ENCODE results near the gene WSCD2. TPM values are rescaled to one million over a fixed set of nuclear protein-coding genes. Genes with fewer than 3 reads are reported as not detected.

WSCD2 gene
- total and polyA plus RNA-seq, 3 donors from 2014 or later, result 0.50 to 1.7 (median 0.94) TPM

GRCh38 chr12:108099073-108099472 is 30.0 kb upstream of the WSCD2 start:
- DNase-seq, result no peak
- 28 to 38% methylated on average over 3 of the region's 3 CpGs for WGBS, 2 donors
- Histone ChIP-seq H3K4me3 (no peak overlapping the region), H3K9me3 (no peaks in the 10 kb centered on the region), H3K27ac (no peak overlapping the region), H3K4me1 (no peaks in the 10 kb centered on the region), H3K36me3 (ENCODE audit: low read depth, missing control alignments) (no peaks in the 10 kb centered on the region), H3K27me3 (no peaks in the 10 kb centered on the region)
- intact Hi-C loops (cut with DNase I; ENCODE audit: low total_unique reads), result no loop called here
- TF ChIP-seq POLR2A (IDR thresholded peaks at IDR 0.05) (no peak), CTCF (IDR thresholded peaks at IDR 0.05) (no peak)

- intact Hi-C loops (cut with DNase I; ENCODE audit: low total_unique reads), result no loop called here
- Histone ChIP-seq H3K4me3 (no peak overlapping the region), H3K4me1 (no peaks in the 10 kb centered on the region), H3K27ac (no peak overlapping the region), H3K9me3 (no peaks in the 10 kb centered on the region), H3K36me3 (ENCODE audit: low read depth, missing control alignments) (no peaks in the 10 kb centered on the region), H3K27me3 (no peaks in the 10 kb centered on the region)
- no peak for DNase-seq
- WGBS, 2 donors, result 78 to 88% methylated on average over 4 of the region's 4 CpGs
- TF ChIP-seq CTCF (IDR thresholded peaks at IDR 0.05), result no peak
- TF ChIP-seq POLR2A (IDR thresholded peaks at IDR 0.05), result no peak
These were observed 29.2 kb upstream of the WSCD2 start for GRCh38 chr12:108099778-108100489.

GRCh38 chr12:108101605-108102175 is 27.4 kb upstream of the WSCD2 start:
- TF ChIP-seq POLR2A (IDR thresholded peaks at IDR 0.05) (no peak), CTCF (IDR thresholded peaks at IDR 0.05) (no peak)
- H3K4me3 ChIP-seq, result no peak overlapping the region
- no peaks in the 10 kb centered on the region for H3K27me3 ChIP-seq
- H3K4me1 ChIP-seq, result no peaks in the 10 kb centered on the region
- no peaks in the 10 kb centered on the region for H3K36me3 ChIP-seq (ENCODE audit: low read depth, missing control alignments)
- H3K9me3 ChIP-seq, result no peaks in the 10 kb centered on the region
- no peak for DNase-seq
- H3K27ac ChIP-seq, result no peak overlapping the region
- intact Hi-C loops (cut with DNase I; ENCODE audit: low total_unique reads), result no loop called here
- WGBS, 2 donors, result 75 to 81% methylated on average over 3 of the region's 3 CpGs

- DNase-seq, result no peak
- Histone ChIP-seq H3K9me3 (no peaks in the 10 kb centered on the region), H3K4me3 (no peak overlapping the region), H3K27me3 (no peaks in the 10 kb centered on the region), H3K27ac (no peak overlapping the region), H3K36me3 (ENCODE audit: low read depth, missing control alignments) (no peaks in the 10 kb centered on the region), H3K4me1 (no peaks in the 10 kb centered on the region)
- no peak for TF ChIP-seq POLR2A (IDR thresholded peaks at IDR 0.05)
- TF ChIP-seq CTCF (IDR thresholded peaks at IDR 0.05), result no peak
- 0 to 69% methylated on average over 1 of the region's 1 CpG for WGBS, 2 donors
- intact Hi-C loops (cut with DNase I; ENCODE audit: low total_unique reads), result no loop called here
These were observed 26.7 kb upstream of the WSCD2 start for GRCh38 chr12:108102363-108102762.

- H3K4me1 ChIP-seq, result no peaks in the 10 kb centered on the region
These were observed 26.0 kb upstream of the WSCD2 start for GRCh38 chr12:108103087-108103486.

More at GRCh38 chr12:108103087-108103486, 26.0 kb upstream of the WSCD2 start:
- TF ChIP-seq CTCF (IDR thresholded peaks at IDR 0.05) (no peak), POLR2A (IDR thresholded peaks at IDR 0.05) (no peak)
- Histone ChIP-seq H3K4me3 (no peak overlapping the region), H3K27me3 (no peaks in the 10 kb centered on the region), H3K27ac (no peak overlapping the region), H3K36me3 (ENCODE audit: low read depth, missing control alignments) (no peaks in the 10 kb centered on the region), H3K9me3 (no peaks in the 10 kb centered on the region)
- intact Hi-C loops (cut with DNase I; ENCODE audit: low total_unique reads), result no loop called here
- DNase-seq, result no peak
